ENCODE data around the gene GART. TPM values are rescaled to one million over a fixed set of nuclear protein-coding genes. Genes with fewer than 3 reads are reported as not detected.

The GART gene
- total RNA-seq, 1 donor from 2014 or later: 76.1 TPM

GRCh38 chr21:33540711-33541104 lies 1.2 kb downstream of the GART start:
- peak overlapping the region; percentile 99 for H3K4me3 Mint-ChIP-seq (ENCODE audit: unreplicated experiment)
- peaks cover 30% of the 10 kb centered on the region for H3K36me3 Mint-ChIP-seq (ENCODE audit: low read depth, unreplicated experiment)
- TF ChIP-seq CTCF (IDR thresholded peaks at IDR 0.05; ENCODE audit: unreplicated experiment): no peak
- H3K4me1 Mint-ChIP-seq (ENCODE audit: unreplicated experiment): peaks cover 21% of the 10 kb centered on the region
- peak overlapping the region; percentile 98 for H3K27ac Mint-ChIP-seq (ENCODE audit: unreplicated experiment)
- peaks cover 17% of the 10 kb centered on the region for H3K27me3 Mint-ChIP-seq (ENCODE audit: unreplicated experiment)
- no peak for DNase-seq (ENCODE audit: low spot score)
- no peaks in the 10 kb centered on the region for H3K9me3 Mint-ChIP-seq (ENCODE audit: unreplicated experiment)

DNA sequence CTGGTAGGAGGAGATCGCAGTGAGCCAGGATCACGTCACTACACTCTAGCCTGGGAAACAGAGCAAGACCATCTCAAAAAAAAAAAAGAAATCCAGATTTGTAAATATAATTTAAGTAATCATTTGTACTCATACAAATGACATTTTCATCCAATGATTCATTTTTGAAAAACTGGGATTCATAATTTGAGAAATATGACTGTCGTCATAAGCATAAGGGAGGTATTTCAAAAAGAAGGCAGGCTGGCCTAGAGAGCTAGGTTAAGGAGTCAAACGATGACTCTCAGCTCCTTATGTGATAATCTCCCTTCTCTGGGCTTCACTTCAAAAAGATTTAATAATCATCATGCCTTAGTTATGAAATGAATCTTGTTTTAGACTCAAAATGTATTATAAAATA lies 2.3 kb downstream of the GART start:
- no peak for TF ChIP-seq CTCF (IDR thresholded peaks at IDR 0.05; ENCODE audit: unreplicated experiment)
- Mint-ChIP-seq H3K4me1 (ENCODE audit: unreplicated experiment) (peaks cover 16% of the 10 kb centered on the region), H3K4me3 (ENCODE audit: unreplicated experiment) (no peak overlapping the region), H3K9me3 (ENCODE audit: unreplicated experiment) (no peaks in the 10 kb centered on the region), H3K27me3 (ENCODE audit: unreplicated experiment) (peaks cover 17% of the 10 kb centered on the region), H3K36me3 (ENCODE audit: low read depth, unreplicated experiment) (peaks cover 32% of the 10 kb centered on the region), H3K27ac (ENCODE audit: unreplicated experiment) (no peak overlapping the region)
- DNase-seq (ENCODE audit: low spot score): no peak

- Mint-ChIP-seq H3K4me1 (ENCODE audit: unreplicated experiment) (peaks cover 11% of the 10 kb centered on the region), H3K36me3 (ENCODE audit: low read depth, unreplicated experiment) (peaks cover 28% of the 10 kb centered on the region), H3K27me3 (ENCODE audit: unreplicated experiment) (peaks cover 3% of the 10 kb centered on the region), H3K4me3 (ENCODE audit: unreplicated experiment) (peak overlapping the region; percentile 28), H3K27ac (ENCODE audit: unreplicated experiment) (peak overlapping the region; percentile 26), H3K9me3 (ENCODE audit: unreplicated experiment) (no peaks in the 10 kb centered on the region)
- TF ChIP-seq CTCF (IDR thresholded peaks at IDR 0.05; ENCODE audit: unreplicated experiment): no peak
- DNase-seq (ENCODE audit: low spot score): no peak
Observed at GRCh38 chr21:33537212-33537611, 4.7 kb downstream of the GART start.

DNA sequence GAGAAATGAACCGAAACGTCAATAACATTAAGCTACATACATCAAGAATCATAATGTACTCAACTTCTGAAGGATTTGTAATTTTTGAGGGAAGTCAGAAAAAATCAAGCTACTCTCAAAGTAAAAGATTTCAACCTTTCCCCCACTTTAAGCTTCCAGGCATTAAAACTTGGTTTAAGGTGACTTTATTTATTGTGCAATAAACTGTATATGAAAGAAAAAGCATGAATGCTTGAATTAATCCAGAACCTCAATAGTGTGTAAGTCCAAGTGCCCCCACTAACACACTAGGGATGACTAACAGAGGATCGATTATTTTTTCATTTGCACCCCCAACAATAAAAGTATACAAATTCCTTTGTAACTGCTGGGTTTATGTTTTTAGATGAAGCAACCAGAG lies 10.9 kb downstream of the GART start:
- Mint-ChIP-seq H3K4me3 (ENCODE audit: unreplicated experiment) (no peak overlapping the region), H3K9me3 (ENCODE audit: unreplicated experiment) (no peaks in the 10 kb centered on the region), H3K4me1 (ENCODE audit: unreplicated experiment) (no peaks in the 10 kb centered on the region), H3K36me3 (ENCODE audit: low read depth, unreplicated experiment) (peaks cover 16% of the 10 kb centered on the region), H3K27ac (ENCODE audit: unreplicated experiment) (no peak overlapping the region), H3K27me3 (ENCODE audit: unreplicated experiment) (no peaks in the 10 kb centered on the region)
- no peak for TF ChIP-seq CTCF (IDR thresholded peaks at IDR 0.05; ENCODE audit: unreplicated experiment)
- DNase-seq (ENCODE audit: low spot score): no peak

DNA sequence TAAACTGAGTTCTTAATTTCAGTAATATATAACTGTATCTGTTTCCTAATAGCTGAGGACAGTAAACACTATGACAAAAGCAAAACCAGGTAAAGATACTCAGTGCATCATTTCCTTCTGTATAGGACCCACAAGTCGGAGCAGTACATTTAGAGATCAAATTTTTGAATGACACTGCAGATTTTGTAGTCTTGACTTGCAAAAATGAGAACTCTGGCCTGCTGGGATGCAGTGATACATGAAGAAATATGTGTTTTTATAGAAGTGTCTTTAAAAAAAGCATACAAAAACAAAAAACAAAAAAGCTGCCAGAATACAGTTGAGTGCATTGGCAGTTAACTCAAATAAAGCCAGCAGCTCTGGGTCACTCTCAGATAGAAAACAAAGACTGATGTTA lies 19.0 kb downstream of the GART start:
- Mint-ChIP-seq H3K27ac (ENCODE audit: unreplicated experiment) (no peak overlapping the region), H3K4me1 (ENCODE audit: unreplicated experiment) (no peaks in the 10 kb centered on the region), H3K36me3 (ENCODE audit: low read depth, unreplicated experiment) (peaks cover 15% of the 10 kb centered on the region), H3K4me3 (ENCODE audit: unreplicated experiment) (no peak overlapping the region), H3K27me3 (ENCODE audit: unreplicated experiment) (no peaks in the 10 kb centered on the region), H3K9me3 (ENCODE audit: unreplicated experiment) (no peaks in the 10 kb centered on the region)
- no peak for TF ChIP-seq CTCF (IDR thresholded peaks at IDR 0.05; ENCODE audit: unreplicated experiment)
- DNase-seq (ENCODE audit: low spot score): no peak
